Stimulated activated CD4-positive, alpha-beta T cell treated with anti-CD3 and anti-CD28 coated beads, Interleukin-15, amount 100 ng/mL, for 48 hours (primary cell): Measurements from ENCODE around the gene USP7.
A peak's percentile ranks its signal among the peaks of the same experiment; 100 is the strongest.
"Not testable (repeated sequence)": the region's sequence is repeated elsewhere in the genome, so short reads cannot be mapped to it uniquely, and the experiment has no call there.

Experiments used
- DNase-seq, 2 donors: peaks; one replicate each; pipeline ENCODE4 v3.0.0-alpha.2; 2020; ENCODE audit warnings: low read depth in 2 of 2

USP7 gene

DNA sequence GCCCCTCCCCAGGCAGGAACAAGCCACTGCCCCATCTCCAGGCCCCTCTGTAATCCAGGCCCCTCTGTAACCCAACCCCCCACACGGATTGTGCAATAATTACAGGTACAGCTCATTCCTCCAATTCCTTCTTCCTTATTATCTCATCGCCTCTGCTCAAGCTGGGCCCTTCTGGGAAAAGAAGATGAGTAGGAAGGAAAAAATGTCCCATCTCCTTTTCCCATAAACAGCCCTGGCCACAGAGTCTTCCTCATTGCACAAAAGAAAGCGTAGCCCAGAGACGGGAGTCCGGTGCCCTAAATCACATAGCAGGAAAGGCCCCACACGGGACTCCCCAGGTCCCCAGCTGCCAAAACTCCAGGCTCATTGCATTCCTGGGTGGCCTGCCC lies 85.2 kb downstream of the USP7 start:
- DNase-seq, result no peak

DNA sequence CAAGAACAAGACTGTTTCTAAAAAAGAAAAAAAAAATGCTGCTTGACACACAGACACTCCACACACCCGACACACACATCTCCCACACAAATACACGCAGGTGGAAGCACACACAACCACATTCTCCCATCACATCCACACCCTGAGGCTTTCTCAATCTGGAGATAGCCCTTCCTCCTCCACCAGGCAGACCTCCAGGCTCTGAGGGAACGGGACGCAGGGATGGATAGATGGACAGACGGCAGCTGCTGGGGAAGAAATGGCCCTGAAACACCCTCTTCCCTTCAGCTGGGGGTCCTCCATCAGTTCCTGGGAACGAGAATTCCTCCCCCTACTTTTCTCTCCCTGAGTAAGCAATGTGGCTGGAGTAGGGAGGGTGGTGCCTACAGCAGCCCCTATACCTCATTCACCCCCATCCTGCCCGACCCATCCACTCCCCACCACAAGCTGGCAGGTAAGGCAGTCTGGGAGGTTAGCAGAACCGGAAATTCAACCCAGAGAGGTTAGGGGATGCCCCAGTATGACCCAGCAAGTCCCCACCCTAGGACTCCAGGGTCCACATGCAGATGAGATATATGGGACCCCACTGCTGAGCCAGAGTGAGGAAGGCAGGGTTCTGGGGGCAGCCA lies 85.7 kb downstream of the USP7 start:
- no peak for DNase-seq

DNA sequence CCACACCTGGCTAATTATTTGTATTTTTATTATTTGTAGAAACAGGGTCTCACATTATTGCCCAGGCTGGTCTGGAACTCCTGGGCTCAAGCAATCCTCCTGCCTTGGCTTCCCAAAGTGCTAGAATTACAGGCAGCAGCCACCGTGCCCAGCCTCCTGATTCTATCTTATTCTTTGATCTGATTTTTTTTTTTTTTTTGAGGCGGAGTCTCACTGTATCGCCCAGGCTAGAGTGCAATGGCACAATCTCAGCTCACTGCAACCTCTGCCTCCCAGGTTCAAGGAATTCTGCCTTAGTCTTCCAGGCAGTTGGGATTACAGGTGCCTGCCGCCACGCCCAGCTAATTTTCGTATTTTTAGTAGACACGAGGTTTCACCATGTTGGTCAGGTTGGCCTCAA lies 88.4 kb downstream of the USP7 start:
- not testable (repeated sequence) for DNase-seq

DNA sequence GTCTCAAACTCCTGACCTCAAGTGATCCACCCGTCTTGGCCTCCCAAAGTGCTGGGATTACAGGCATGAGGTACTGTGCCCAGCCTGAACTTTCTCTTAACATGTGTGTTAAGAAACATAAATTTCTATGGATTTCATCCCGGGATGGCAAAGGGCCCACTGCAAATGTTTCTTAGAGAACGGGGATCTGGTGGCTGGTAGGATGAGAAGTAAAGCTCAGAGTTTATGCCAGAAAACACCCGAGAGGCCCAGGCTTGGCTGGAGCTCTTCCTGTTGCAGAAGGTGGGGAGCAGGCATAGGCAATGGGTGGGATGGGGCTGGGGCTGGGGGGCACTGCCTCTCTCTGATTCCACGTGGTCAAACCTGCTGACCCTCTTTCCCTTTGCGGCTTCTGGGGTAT lies 89.3 kb downstream of the USP7 start:
- DNase-seq, result no peak

DNA sequence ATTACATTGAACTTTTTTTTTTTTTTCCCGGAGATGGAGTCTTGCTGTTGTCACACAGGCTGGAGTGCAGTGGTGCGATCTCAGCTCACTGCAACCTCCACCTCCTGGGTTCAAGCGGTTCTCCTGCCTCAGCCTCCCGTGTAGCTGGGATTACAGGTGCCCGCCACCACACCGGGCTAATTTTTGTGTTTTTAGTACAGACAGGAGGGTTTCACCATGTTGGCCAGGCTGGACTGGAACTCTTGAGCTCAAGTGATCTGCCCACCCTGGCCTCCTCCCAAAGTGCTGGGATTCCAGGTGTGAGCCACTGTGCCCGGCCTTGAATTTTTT lies 89.9 kb downstream of the USP7 start:
- not testable (repeated sequence) for DNase-seq

DNA sequence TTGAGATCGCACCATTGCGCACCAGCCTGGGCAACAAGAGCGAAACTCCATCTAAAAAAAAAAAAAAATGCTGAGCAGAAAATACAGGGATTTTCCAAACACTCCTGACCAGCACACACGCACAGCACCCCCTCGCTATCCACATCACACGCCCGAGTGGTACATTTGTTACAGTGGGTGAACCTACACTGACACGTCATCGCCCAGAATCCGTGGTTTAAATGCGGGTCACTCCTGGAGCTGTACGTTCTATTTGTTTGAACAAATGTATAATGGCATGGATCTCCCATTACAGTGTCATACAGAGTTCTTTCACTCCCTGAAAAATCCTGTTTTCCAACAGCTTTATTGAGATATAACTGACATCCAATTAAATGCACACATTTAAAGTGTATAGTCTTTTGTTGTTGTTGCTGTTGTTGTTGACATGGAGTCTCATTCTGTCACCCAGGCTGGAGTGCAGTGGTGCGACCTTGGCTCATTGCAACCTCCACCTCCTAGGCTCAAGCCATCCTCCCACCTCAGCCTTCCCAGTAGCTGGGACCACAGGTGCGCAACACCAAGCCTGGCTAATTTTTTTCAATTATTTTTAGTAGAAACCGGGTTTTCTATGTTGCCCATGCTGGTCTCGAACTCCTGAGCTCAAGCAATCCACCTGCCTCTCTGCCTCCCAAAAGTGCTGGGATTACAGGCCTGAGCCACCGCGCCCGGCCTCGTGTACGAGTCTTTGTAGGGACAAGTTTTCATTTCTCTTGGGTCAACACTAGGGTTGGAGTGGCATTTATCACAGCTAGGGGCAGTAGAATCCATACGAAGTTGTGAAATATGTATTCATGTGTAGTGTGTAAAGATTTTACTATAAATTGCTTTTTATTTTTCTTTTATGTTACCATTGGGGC lies 90.5 kb downstream of the USP7 start:
- DNase-seq, result no peak

DNA sequence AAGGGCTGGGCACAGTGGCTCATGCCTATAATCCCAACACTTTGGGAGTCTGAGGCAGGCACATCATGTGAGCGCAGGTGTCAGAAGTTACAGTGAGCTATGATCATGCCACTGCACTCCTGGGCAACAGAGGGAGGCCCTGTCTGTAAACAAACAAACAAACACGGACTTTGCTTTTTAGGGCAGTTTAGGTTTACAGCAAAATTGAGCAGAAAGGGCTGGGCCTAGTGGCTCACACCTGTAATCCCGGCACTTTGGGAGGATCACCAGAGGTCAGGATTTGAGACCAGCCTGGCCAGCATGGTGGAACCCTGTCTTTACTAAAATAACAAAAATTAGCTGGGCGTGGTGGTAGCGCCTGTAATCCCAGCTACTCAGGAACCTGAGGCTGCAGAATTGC lies 91.6 kb downstream of the USP7 start:
- DNase-seq, result no peak

DNA sequence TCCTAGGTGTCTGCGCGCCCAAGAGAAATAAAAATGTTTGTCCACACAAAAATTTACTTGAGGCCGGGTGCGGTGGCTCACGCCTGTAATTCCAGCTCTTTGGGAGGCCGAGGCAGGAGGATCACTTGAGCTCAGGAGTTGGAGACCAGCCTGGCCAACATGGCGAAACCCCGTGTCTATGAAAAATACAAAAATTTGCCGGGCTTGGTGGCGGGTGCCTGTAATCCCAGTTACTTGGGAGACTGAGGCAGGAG lies 93.8 kb downstream of the USP7 start:
- DNase-seq, result not testable (repeated sequence)

DNA sequence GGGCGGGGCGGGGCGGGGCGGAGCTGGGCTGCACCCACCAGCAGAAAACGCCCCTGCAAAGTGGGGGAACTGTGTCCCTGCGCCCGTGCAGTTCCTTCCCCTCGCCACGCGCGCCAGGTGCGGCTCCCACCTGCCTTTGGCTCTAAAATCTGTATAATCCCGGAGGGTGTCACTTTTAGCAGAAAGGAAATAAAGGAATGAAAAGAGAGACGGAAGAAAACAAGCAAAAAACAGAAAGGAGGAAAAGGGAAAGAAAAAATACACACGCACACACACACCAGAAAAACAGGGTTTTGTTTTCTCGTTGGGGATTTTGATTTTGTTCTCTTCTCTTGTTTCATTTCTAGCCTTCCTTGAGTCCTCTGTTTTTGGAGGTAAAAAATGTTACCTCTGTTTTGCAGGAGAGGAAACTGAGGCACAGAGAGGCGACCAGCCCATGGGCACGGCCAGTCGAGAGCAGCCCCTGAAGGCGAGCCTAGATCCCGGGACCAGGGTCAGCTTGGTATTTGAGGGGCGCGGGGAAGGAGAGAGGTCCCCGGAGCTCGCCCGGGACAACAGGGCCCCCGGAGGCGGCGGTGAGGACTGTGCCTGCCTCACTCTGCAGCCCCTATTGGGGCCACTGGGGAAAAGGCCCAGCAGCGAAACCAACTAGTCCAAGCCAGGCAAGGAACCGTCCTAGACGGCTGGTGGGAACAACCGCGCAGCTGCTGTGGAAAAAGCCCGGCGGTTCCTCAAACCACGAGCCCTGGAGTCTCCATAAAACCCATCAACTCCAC lies 94.3 kb downstream of the USP7 start:
- DNase-seq, result no peak

DNA sequence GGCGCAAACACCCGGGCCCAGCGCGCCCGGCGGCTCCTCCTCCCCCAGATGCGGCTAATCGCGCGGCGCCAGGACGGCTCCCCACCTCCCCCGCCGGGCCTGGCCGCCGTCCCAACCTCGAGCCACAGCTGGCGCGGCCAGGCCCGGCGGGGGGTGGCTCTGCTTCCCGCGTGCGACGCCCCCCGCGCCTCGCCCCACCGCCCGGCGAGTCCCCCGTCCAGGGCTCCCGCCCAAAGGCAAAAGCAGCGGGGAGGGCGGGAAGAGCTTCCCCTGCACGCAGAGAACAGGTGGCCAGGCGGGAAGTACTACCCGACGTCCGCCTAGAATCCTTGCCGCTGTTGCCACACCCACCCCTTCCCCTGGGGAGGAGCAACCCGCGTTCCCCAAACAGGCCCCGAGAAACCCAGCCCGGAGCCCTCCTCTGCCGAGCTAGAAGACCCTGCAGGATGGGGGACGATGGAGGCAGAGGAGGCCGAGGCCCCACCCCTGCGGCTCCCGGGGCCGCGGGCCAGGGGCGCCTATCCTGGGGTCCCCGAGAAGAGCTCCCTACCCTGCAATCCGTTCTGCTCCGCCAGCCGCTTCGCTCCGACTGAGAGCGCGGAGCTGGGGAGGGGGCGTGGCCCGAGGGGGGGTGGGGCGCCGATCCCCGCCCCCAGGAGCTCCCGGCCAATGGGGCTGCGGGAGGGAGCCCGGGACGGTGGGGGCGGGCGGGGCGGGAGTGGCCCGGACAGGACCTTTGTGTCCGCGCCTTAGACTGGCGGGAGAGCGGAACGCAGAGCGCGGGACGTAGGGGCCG lies 95.1 kb downstream of the USP7 start, which contains the start of gene CARHSP1:
Gene CARHSP1, minus strand, starts transcription at position 591 of the 796 bp plus-strand sequence. CDS start 9,678 bp downstream, outside the sequence.
- peak; percentile 72 to 86 for DNase-seq

DNA sequence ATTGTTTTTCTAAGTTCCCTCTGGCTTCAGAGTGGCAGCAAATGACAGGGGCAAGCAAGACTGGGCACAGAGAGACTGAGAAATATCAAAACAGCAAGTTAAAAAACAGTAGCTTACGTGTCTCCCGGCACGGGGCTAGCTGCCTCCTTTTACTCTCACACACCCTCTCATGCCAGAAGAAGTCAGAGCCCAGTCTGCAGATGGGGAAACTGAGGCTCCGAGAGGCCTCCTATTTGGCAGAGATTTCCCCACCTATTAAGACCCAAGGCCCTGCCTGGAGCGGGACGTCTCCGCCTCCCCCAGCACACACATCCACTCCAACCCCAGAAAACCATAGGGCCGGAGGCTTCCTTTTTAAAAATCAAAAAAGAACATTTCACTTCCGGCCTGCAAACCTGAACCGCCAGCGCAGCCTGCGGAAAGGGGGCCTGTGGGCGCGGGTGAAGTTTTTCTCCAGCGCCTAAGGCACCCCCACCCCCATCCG lies 95.7 kb downstream of the USP7 start:
- no peak for DNase-seq

DNA sequence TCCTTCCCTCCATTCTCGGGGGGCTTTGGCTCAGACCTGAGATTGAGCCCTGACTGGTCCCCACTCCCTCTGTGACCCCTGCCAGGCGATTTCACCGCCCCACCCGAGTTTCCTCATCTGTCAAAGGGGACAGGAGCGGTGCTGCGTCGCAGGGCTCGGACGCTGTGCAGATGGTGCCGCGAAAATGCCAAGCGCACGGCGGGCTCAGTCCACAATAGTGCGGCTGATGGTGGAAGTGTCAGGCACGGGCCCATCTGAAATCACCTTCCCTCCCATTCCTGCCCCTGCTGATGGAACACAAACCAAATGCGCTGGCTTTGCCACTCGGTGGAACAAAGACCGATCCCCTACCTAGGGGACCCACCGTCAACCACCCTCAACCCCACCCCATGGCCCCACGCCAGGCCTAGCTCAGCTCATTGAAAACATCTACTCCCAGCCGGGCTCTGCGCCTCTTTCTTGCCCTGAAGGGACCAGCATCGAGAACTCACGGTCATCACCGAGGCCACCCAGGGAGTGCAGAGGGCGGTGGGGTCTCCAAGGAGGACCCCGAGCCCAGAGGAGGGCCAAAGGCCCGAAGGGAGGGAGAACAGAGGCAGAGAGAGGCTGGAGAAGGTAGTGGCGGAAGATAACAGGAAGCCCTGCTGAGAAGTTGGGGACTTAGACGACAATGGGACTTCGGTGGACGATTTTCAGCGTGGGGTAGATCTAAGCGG lies 96.3 kb downstream of the USP7 start:
- DNase-seq, result no peak

DNA sequence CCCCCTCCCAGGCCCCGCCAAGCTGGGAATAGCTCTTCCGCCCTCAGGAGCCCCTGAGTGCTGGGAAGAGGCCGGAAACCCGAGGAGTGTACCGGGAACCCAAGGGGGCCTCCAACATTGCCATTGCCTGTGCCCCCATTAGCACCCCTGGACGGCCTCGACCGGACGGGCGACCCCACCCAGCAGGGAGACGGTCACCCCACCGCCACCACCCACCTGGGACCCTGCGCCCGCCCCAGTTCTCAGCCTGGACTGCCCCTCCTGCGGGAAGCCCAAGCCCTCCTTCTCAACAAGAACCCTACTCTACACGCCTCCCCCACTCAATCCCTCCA lies 96.9 kb downstream of the USP7 start:
- DNase-seq, result no peak

DNA sequence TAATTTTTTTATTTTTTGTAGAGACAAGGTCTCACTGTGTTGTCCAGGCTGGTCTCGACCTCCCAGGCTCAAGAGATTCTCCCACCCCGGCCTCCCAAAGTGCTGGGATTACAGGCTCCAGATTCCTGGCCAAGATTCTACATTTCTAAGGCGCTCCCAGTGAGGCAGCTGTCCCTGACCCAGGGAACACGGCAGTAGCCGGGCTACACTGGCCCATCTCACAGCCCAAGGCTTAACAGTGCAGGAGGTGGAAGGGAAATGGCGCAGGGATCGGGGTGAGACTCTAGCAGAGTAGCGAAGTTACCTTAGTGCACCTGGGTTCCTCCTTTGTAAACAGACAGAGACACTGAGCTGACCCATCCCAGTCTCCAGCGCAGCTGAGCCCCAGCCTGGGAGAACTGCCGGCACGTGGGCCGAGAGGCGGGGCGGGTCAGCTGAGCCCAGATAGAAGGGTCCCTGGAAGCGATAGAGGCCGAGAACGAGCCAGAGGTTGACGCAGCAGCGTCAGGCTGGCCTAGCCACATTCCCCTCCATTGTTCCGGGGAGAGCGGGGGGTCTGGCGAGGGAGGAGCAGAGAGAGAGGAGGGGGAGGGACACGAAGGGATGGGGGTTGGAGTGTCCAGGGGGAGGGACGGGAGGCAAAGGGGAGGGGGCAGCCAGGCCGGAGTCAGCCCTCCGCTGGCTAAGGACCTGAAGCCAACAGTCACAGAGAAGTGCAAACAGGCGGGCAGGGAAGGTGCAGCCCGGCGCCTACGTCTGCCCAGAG lies 97.4 kb downstream of the USP7 start:
- no peak for DNase-seq

DNA sequence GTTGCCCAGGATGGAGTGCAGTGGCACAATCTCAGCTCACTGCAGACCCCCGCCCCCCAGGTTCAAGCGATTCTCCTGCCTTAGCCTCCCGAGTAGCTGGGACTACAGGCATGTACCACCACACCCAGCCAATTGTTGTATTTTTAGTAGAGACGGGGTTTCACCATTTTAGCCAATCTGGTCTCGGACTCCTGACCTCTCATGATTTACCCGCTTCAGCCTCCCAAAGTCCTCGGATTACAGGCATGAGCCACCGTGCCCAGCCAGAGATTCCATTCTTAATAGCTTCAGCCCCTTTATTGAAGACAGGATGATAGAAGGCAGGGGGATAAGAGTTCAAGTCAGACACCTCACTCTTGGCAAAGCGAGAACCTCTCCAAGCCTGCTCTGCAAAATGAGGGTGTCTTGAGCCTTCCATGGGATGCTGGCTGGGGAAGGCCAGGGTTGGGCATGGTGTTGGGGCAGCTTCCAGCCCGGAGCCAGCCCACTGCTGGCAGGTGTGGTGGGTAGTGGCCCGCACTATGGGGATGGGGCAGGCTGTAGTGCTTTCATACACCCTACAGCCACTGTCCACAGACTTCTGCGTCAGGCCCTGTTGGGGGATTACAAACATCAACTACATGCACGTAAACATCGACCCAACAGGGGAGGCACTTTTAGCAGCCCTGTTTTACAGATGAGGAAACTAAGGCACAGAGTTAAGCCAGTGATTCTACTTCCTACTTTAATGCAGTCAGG lies 98.4 kb downstream of the USP7 start:
- no peak for DNase-seq

DNA sequence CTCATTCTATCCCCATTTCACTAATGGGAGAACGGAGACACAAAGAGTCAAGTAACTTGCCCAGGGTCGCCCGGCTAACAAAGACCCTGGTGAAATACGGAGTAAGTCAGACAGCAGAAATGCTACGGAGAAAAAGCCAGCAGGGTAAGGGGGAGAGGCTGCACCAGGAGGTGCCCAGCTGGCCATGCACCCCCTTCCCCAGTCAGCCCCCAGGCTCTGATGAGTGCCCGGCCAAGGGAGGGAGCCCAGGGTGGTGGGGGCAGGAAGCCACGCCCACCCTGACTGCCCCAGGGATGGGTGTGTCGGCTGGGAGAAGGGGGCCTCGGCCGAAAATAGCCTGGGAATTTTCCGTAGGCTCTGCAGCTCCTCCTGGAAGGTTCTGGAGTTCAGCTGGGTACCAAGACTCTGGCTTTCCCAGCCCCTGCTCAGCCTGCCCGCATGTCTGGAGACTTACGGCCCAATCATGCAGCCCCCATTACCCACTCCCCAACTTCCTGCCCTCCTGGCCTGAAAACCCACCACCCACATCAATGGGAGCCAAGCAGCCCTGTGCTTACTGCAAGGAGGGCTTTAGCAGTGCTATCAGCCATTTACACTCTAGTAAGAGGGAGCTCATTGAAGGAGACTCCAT lies 99.1 kb downstream of the USP7 start:
- no peak for DNase-seq

DNA sequence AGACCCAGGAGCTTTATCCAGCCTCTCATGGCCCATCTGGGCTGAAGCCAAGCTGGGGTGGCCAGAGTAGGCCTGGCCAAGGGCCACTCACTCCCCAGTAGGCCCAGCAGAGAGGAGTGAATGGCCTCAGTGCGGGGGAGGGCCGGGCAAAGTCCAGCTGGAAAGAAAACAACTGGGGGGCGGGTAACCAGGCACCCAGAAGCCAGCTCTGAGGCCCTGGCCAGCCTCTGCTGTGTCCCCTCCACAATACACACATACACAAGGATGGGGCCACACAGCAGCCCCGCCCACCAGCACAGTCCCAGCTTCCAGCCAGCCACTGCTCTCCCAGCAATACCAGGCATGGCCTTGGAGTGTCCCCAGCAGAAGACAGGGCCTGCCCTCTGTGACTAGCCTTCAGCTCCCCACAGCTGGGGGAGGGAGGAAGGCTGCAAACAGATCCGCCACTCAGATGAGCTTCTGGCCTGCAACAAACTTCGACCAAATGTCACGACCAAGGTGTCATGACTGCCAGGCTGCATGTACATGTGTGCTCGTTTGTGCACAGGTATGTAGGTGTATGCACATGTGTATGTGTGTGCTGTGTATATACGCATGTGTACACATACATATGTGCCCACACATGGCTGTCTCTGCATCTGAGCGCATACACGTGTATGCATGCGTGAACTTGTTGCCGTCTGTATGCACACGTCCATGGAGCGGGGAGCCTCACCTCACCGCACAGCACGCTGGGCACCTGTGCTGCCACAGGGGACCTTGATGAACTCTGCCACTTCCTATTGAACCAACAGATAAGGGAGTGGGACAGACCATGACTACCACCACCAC lies 99.9 kb downstream of the USP7 start:
- DNase-seq, result no peak

DNA sequence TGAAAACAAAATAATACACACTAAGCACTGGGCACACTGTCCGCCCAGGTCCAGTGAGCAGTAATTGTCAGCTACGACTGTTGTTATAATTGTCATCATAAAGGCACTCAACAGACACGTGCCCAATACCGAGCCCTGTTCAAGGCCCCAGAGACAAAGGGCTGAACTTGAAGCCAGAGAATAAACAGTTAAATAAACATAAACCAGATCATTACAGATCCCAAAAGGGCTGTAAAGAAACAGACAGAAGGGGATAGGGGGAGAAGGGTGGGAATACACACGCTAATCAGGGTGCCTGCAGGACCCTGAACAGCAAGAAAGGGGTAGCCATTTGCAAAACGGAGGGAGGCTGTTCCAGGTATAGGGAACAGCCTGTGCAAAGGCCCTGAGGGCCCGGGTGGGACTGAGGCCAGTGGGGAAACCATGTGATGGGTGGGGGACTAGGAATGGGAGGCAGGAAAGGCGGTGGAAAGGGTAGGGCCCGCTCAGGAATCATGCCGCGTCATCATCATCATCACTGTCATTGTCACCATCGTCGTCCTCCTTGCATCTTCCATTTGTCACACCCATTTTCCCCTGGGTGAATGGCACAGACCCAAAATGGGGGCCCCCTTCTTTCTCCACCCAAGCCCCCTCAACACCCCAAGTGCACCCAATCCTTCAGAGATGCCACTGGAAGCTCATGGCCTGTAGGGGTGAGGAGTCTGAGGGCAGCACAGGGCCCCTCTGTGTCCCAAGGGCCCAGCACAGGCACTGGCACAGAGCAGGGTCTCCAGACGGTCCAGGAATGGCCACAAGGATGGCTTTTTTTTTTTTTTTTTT lies 101.2 kb downstream of the USP7 start:
- DNase-seq, result no peak
